NCI-H460 (cell line): ENCODE data around the gene HES1. TPM values are rescaled to one million over a fixed set of nuclear protein-coding genes. Genes with fewer than 3 reads are reported as not detected.
"Not testable (repeated sequence)": the region's sequence is repeated elsewhere in the genome, so short reads cannot be mapped to it uniquely, and the experiment has no call there.

ENCODE experiments used
- DNase-seq: peaks from one replicate; pipeline ENCODE4 v3.0.0-alpha.2; 2016; ENCODE audit warnings: low read depth; ENCODE audit errors: extremely low read depth
- total RNA-seq: library from RNA; depleted of rRNA; stranded (reverse); fragments of >200 nt; shearing (Covaris generic); gene quantifications from 2 replicates; pipeline ENCODE4 v1.2.3, GENCODE V29; 2014

Gene HES1
- total RNA-seq, 1 experiment from 2014 or later, result 17.7 TPM

GRCh38 chr3:194139814-194140391 lies 4.0 kb downstream of the HES1 start:
- no peak for DNase-seq

- DNase-seq, result no peak
These were observed 4.8 kb downstream of the HES1 start for GRCh38 chr3:194140520-194141414.

- no peak for DNase-seq
These were observed 5.6 kb downstream of the HES1 start for GRCh38 chr3:194141415-194142155.

- no peak for DNase-seq
These were observed 6.4 kb downstream of the HES1 start for GRCh38 chr3:194142156-194142910.

- DNase-seq, result no peak
These were observed 9.8 kb downstream of the HES1 start for GRCh38 chr3:194145702-194146101.

- DNase-seq, result no peak
These were observed 11.7 kb downstream of the HES1 start for GRCh38 chr3:194147679-194148078.

GRCh38 chr3:194148383-194148782 lies 12.4 kb downstream of the HES1 start:
- DNase-seq, result no peak

GRCh38 chr3:194150252-194150934 lies 14.4 kb downstream of the HES1 start:
- no peak for DNase-seq

GRCh38 chr3:194150935-194151302 lies 15.0 kb downstream of the HES1 start:
- DNase-seq, result not testable (repeated sequence)

GRCh38 chr3:194154346-194154745 lies 18.4 kb downstream of the HES1 start:
- DNase-seq, result no peak

- no peak for DNase-seq
These were observed 20.1 kb downstream of the HES1 start for GRCh38 chr3:194156095-194156494.

- no peak for DNase-seq
These were observed 23.0 kb downstream of the HES1 start for GRCh38 chr3:194158942-194159439.

- DNase-seq, result no peak
These were observed 24.2 kb downstream of the HES1 start for GRCh38 chr3:194160158-194160557.

GRCh38 chr3:194161131-194162045 lies 25.4 kb downstream of the HES1 start:
- no peak for DNase-seq

- DNase-seq, result no peak
These were observed 26.2 kb downstream of the HES1 start for GRCh38 chr3:194162070-194162678.

GRCh38 chr3:194162817-194163584 lies 27.1 kb downstream of the HES1 start:
- DNase-seq, result no peak

GRCh38 chr3:194163697-194164096 lies 27.7 kb downstream of the HES1 start:
- no peak for DNase-seq

GRCh38 chr3:194164861-194165260 lies 28.9 kb downstream of the HES1 start:
- no peak for DNase-seq
